Measurements from ENCODE around the gene PLAAT5.

- TF ChIP-seq CTCF (conservative IDR thresholded peaks at IDR 0.05; ENCODE audit: low read depth, low read length) (no peak), EZH2 (IDR thresholded peaks at IDR 0.05; ENCODE audit: borderline replicate concordance, low read depth, low read length, poor library complexity, severe bottlenecking) (no peak)
Observed at GRCh38 chr11:63491240-63491587, 247 bp upstream of the PLAAT5 start.
